NCI-H510A (cell line): ENCODE measurements around the gene COA3.
"Not testable (repeated sequence)": the region's sequence is repeated elsewhere in the genome, so short reads cannot be mapped to it uniquely, and the experiment has no call there.

ENCODE experiments used
- DNase-seq: peaks from one replicate; lab custom pipeline; 2025; lab: John Stamatoyannopoulos, UW

Gene COA3

GRCh38 chr17:42781639-42782165 lies 16.8 kb downstream of the COA3 start:
- no peak for DNase-seq

DNA sequence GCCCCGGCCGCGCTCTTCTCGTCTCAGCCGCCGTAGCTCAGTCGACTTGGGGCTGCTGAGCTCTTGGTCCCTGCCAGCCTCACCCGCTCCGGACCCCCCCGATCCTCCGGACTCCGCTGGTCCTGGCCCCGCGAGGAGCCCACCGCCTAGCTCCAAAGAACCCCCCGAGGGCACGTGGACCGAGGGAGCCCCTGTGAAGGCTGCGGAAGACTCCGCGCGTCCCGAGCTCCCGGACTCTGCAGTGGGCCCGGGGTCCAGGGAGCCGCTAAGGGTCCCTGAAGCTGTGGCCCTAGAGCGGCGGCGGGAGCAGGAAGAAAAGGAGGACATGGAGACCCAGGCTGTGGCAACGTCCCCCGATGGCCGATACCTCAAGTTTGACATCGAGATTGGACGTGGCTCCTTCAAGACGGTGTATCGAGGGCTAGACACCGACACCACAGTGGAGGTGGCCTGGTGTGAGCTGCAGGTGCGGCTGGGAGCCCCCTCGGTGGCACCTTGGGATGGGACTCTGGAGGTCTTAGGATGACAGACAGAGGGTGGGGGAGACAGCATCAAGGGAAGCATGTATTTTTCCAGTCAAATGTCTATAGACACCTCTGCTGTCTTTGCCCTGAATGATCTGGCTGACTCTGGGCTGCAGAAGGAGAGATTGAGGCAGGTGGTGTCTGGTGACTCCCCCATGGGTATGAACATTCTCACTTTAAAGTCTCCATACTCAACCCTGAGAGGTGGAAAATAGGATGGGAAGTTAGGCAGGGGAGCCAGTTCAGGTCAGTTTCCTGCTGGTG lies 17.5 kb downstream of the COA3 start:
- DNase-seq = no peak

DNA sequence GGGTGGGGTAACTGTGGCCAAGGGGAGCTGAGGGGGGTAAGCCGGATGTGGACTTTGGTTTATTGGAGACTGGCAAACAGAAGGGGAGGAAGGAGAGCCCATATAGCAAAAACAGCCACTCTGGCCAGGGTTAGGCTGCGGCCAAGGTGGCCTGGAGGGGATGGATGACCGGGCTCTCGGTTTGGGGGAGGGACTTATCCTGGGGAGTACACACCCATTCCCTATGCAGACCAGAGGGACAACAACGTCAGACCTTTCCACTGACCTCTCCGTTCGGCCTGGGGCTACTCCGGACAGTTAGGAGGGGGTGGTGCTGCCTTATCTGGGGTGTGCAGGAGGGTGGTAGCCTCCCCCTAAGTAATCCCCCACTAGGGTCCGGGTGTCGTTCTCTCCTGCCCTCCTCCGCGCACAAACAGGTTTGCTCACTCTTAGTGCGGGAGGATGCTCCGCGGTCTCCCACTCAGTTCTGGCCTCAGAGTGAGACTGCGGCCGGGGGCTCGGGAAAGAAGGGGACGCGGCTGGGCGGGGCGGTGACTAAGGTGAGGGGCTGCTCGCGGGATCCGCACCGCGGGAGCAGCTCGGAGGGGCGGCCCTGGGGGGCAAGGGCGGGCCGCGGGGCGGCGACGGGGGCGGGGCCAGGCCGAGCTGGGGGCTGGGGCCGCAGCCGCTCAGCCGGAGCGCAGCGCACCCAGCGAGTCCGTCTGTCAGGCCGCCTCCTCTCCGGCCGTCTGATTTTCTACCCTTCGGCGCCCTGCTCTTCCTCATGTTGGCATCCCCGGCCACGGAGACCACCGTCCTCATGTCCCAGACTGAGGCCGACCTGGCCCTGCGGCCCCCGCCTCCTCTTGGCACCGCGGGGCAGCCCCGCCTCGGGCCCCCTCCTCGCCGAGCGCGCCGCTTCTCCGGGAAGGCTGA lies 18.3 kb downstream of the COA3 start, which contains the start of gene WNK4:
Gene WNK4, plus strand, starts transcription at position 675 of the 915 bp plus-strand sequence. Its CDS starts 89 bp downstream, at position 764.
- DNase-seq = no peak

- DNase-seq = no peak
These were observed 19.1 kb downstream of the COA3 start for GRCh38 chr17:42779304-42779935.

DNA sequence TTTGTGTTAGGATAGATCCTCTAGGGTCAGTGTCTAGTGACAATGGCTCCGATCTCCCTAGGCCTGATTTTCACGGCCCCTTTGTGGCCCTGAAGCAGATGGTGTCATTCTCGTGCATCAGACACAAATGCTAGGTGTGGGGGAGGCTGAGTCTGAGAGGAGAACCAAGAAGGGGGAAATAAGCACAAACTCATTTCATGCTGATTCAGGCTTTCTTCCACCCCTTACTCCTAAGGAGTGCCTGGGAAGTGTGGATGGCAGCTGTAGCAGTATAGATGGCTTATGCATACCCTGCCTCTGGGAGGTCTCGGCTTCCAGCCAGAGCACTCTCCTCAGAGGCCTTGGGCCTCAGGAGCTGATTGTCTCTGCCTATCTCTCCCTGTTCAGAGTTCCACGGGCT lies 19.9 kb downstream of the COA3 start:
- DNase-seq = no peak

DNA sequence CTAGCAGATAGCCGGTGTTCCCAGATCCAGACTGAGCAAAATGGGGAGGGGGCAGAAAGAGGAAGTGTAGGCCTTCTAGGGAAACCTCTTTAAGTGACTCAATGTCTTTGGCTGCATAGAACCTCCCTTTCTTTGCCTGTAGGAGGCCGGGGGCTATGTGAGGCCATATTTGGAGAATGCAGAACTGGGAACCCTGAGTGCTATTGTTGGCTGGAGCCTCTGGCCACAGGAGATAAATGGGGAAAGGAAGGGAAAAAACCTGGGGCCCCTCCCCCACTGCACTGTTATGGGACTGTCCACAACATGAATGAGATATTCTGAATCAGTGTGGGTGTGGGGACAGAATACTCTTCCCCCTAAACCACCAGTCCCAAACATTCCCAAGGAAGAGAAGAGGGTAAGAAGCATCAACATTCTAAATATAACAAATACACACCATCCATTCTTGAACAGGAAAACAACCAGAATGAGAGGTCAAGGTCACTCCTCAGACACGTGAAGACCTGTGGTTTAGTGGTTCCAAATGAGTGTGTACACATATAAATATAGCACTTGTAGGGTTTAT lies 22.9 kb downstream of the COA3 start:
- DNase-seq = no peak

GRCh38 chr17:42774066-42774745 lies 24.3 kb downstream of the COA3 start:
- DNase-seq = no peak

- DNase-seq = peak; percentile 61
These were observed 25.0 kb downstream of the COA3 start, which contains the start of gene VPS25 for GRCh38 chr17:42773290-42774035. VPS25 (plus strand) TSS chr17:42773449; CDS start chr17:42773476, 27 bp downstream.

DNA sequence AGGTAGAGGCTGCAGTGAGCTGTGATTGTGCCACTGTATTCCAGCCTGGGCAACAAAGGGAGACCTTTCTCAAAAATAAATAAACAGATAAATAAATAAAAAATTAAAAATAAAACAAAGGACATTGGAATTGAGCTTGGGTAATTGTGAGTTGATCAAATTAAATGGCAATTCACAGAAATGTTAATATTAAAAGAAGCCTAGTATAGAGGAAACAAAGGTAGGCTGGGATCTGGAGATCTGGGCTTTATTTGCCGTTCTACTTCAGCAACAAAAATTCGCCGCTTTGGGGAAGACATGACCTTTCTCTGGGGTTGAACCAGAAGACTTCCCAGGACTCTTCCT lies 25.6 kb downstream of the COA3 start:
- no peak for DNase-seq

- not testable (repeated sequence) for DNase-seq
These were observed 28.5 kb downstream of the COA3 start for GRCh38 chr17:42769964-42770363.

- not testable (repeated sequence) for DNase-seq
These were observed 30.5 kb downstream of the COA3 start for GRCh38 chr17:42768006-42768405.

DNA sequence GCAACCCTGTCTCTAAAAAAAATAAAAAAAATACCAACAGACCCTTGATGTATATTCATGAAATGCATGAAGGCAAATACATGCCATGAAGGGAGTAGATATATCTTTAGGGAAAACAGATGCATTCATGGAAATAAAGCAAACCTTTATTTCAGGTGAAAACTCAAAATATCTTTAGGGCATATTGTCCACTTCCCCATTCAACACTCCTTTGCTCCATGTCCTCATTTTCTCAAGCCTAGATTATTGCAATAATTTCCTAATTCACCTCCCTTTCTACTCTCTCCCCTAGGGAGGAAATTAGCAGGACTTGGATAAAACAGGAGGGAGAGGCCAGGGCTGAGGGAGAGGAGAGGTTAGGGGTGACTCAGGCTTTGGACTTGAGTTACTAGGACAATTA lies 31.0 kb downstream of the COA3 start:
- DNase-seq = no peak

DNA sequence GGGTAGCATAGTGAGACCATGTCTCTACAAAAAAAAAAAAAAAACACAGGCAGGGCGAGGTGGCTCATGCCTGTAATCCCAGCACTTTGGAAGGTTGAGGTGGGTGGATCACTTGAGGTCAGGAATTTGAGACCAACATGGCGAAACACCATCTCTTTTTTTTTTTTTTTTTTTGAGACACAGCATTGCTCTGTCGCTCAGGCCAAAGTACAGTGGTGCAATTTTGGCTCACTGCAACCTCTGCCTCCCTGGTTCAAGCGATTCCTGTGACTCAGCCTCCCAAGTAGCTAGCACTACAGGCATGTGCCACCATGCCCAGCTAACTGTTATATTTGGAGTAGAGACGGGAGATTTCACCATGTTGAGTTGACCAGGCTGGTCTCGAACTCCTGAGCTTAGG lies 32.4 kb downstream of the COA3 start:
- DNase-seq = no peak

DNA sequence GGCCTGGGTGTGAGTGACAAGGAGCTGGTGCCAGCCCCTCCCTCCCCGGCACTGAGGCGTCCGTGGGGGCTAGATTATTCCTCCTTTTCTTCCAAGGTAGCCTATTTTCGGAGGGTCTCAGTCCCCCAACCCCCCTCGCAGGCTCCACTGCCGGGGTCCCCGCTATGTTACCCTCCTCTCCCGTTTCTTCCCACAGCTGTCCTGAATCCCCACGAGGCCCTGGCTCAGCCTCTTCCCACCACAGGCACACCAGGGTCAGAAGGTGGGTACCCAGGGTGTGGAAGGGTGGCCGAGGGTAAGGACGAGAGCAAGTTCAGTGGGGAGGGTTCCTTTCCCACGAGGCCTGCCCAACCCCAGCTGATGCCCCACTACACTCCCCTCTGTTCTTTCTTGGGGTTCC lies 36.9 kb downstream of the COA3 start:
- DNase-seq = no peak

DNA sequence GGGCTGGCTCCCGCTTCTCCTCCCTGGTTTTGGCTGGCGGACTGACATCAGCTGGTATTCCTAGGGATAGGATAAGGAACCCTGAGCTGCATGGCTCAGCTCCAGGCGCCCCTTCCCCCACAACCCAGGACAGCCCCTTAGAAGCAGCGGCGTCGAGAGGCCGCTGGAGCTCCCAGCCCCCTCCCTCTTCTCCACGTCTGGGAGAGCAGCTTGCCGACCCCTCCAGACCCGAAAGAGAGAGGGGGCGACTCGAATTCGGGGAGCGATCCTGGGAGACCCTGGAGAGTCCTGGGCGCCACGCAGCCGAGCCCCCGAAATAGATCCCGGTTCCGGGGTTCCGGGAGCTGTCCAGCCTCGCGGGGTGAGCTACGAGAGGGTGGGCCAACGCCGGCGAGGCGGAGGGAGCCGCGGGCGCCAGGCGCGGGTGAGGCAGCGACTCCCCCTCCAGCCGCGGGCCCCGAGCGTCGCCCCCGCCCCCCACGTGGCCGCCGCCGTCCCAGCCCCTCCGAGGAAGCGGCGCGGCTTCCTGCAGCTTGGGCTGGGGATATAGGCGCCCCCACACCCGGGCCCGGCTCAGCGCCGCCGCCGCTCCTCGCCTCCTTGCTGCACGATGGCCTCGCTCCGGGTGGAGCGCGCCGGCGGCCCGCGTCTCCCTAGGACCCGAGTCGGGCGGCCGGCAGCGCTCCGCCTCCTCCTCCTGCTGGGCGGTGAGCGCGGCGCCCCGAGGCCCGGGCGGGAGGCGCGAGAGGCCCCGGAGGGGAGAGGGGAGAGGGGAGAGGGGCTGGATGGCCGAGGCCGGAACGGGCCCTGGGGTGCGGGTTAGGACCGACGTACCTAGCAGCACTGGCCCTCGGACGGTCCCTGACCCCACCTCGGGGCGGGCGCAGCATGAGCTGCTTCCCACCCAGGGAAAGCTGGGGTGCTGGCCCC lies 37.6 kb downstream of the COA3 start, which contains the start of gene RAMP2:
Gene RAMP2, plus strand, starts transcription at position 576 of the 930 bp plus-strand sequence. Its CDS starts 35 bp downstream, at position 611.
- DNase-seq = peak; percentile 47

- DNase-seq = no peak
These were observed 38.4 kb downstream of the COA3 start for GRCh38 chr17:42759982-42760651.

DNA sequence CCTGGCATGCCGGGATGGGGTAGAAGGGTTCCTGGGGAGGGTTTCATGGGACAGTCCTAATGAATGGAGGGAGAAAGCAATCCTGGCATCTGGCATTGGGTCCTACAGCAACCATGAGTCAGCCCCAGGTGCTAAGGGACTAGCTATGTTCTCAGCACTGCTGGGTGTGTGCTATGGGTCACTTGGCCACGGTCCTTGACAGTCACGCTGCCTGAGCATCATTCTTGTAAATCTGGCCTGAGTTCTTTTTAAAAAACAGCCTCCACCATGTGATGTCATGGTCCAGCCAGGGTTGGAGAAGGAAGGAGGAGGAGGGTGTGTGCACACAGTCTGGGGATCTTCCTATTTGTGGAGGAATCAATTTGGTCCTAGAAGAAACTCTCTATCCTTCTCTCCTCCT lies 43.7 kb downstream of the COA3 start:
- DNase-seq = no peak

GRCh38 chr17:42751628-42752027 lies 46.9 kb downstream of the COA3 start:
- DNase-seq = no peak
